Peyer's patch (tissue), 4 donors: ENCODE data around the gene BDP1.

Experiments used
- POLR2A ChIP-seq, 2 donors: fragments of 450-650 bp; IDR thresholded peaks; one replicate each; pipeline ENCODE4 v1.5.1; 2017; ENCODE audit warnings: antibody characterized with exemption in 2 of 2, mild to moderate bottlenecking in 2 of 2, moderate library complexity in 2 of 2
- TF ChIP-seq, protein P1 (sequence below), 6 experiments: fragments of 450-650 bp in 4 of 6; fragments of 200-600 bp in 2 of 6; sonication (generic) in 1 of 6; IDR thresholded peaks; one replicate each; pipeline ENCODE4 v1.5.1; 2017 to 2019; ENCODE audit warnings: antibody characterized with exemption in 6 of 6, mild to moderate bottlenecking in 3 of 6, moderate library complexity in 1 of 6

- TF ChIP-seq, protein P1, sequence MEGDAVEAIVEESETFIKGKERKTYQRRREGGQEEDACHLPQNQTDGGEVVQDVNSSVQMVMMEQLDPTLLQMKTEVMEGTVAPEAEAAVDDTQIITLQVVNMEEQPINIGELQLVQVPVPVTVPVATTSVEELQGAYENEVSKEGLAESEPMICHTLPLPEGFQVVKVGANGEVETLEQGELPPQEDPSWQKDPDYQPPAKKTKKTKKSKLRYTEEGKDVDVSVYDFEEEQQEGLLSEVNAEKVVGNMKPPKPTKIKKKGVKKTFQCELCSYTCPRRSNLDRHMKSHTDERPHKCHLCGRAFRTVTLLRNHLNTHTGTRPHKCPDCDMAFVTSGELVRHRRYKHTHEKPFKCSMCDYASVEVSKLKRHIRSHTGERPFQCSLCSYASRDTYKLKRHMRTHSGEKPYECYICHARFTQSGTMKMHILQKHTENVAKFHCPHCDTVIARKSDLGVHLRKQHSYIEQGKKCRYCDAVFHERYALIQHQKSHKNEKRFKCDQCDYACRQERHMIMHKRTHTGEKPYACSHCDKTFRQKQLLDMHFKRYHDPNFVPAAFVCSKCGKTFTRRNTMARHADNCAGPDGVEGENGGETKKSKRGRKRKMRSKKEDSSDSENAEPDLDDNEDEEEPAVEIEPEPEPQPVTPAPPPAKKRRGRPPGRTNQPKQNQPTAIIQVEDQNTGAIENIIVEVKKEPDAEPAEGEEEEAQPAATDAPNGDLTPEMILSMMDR (IDR thresholded peaks at IDR 0.05), result peak; percentile 18 to 65 (median 56)
- no peak for TF ChIP-seq POLR2A (IDR thresholded peaks at IDR 0.05)
Observed at GRCh38 chr5:71601222-71602026, 146.0 kb downstream of the BDP1 start.
